ENCODE measurements around the gene ATM.

GRCh38 chr11:108226036-108226435 lies 3.2 kb downstream of the ATM start:
- TF ChIP-seq CTCF (IDR thresholded peaks at IDR 0.05; ENCODE audit: insufficient read depth, low read depth, low read length) (no peak), EZH2 (IDR thresholded peaks at IDR 0.05; ENCODE audit: insufficient read depth, low read length) (no peak)
